ENCODE measurements around the gene ATP2B2.
"Not testable (repeated sequence)": the region's sequence is repeated elsewhere in the genome, so short reads cannot be mapped to it uniquely, and the experiment has no call there.

The ATP2B2 gene

DNA sequence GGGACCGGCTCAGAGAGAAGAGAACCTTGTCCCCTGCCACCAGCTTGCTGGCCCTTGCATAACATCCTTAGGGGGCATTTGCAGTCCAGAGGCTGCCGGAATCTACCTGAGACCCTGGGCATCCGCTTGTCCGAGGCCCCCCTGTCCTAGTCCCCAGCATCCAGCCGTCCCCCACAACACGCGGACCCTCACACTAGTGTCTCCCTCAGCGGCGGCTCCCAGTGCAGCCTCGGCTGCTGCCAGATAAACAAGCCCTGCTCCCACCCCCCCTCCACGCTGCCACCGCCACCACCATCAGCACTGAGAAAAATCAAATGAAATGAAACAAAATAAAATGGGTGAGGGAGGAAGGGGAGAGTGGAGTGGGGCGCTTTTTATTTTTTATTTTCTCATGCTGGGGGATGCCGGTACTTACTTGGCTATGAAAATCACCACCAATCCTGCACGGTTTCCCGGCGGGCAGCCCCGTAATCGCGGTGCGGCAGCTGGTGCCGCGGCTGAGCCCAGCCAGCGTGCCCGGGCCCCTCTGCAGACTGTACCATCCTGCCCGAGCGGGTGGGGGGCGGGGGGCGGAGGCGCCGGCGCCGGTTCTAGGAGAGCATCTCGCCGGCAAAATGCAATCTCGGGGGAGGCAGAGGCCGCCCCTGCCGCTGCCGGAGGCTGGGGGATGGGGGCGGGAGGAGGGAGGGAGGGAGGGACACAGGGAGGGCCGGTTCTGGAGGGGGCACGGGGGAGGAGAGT, at the start of gene ATP2B2:
Gene ATP2B2 (minus strand): TSS at position 537 of the 741 bp plus-strand sequence. CDS start 56,043 bp downstream, outside the sequence.
- peak; percentile 20 for DNase-seq

DNA sequence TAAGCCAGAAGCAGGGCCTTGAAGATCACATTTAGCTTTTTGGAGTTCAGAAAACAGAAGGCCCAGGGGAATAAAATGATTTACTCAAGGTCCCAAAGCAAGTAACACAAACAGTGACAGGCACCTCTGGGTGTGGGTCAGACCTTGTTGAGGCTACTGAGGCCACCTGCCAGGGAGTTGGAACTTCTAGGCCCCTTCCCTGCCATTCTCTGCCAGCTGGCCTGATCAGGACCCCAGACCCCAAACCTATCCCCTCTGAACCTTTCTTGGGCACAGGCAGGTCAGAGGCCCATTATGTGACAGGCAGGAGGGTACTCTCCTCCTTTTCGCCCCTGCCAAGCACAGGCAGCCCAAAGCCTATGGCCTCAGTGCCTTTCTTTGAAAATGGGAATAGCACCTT, 49.4 kb upstream of the ATP2B2 start:
- DNase-seq = no peak

DNA sequence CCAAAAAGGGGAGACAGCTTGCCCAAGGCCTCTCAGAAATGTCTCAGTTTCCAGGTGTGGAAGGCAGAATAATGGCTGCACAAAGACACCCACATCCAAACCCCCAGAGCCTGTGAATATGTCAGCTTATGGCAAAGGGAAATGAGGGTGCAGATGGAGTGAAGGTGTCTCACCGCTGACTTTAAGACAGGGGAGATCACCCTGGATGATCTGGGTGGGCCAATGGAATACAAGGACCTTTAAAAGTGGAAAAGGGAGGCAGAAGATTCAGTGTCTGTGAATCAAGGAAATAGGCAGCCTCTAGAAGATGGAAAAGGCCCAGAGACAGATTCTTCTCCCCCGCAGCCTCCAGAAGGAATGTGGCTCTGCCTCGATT, 48.8 kb upstream of the ATP2B2 start:
- DNase-seq = no peak

DNA sequence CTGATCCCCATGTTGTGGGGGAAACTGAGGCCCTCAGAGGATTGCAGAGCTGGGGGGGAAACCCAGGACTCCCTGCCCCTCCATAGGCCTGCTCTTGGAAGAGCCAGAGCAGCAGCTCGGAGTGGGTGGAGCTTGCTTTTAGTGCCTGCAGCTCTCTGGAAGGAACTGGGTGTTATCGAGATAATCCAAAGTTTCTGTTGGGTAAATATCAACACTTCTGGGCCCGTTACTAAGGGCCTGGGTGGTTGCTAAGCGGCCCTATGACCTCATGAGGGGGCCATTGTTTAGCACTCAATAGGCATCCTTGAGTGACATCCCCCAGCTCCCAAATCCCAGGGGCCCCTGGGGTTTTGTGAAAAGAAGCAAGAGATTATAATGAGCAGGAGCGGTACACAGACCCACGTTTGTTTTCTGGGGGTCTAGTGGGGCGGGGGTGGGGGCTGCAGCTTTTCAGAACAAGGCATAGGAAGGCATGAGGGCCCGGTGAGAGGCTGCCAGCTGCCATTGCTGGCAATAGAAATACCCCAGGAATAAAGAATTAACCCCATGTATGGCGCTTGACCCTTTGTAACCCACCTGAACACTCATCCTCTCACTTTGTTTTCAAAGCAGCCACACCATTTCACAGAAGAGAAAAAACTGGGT, 48.3 kb upstream of the ATP2B2 start:
- DNase-seq = no peak

DNA sequence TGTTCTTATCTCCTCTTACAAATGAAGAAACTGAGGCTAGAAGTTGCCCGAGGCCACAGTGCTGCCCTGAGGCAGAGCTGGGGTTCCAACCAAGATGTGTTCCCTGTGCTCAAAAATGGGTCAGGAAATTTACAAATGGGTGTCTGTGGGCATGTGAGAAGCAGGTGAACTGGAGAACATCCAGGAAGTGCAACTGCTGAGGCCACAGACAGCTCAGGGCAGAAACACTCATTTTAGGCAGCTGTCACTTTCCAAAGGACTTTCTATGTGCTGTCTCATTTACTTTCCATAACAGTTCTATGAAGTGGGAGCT, 47.2 kb upstream of the ATP2B2 start:
- peak; percentile 16 for DNase-seq

DNA sequence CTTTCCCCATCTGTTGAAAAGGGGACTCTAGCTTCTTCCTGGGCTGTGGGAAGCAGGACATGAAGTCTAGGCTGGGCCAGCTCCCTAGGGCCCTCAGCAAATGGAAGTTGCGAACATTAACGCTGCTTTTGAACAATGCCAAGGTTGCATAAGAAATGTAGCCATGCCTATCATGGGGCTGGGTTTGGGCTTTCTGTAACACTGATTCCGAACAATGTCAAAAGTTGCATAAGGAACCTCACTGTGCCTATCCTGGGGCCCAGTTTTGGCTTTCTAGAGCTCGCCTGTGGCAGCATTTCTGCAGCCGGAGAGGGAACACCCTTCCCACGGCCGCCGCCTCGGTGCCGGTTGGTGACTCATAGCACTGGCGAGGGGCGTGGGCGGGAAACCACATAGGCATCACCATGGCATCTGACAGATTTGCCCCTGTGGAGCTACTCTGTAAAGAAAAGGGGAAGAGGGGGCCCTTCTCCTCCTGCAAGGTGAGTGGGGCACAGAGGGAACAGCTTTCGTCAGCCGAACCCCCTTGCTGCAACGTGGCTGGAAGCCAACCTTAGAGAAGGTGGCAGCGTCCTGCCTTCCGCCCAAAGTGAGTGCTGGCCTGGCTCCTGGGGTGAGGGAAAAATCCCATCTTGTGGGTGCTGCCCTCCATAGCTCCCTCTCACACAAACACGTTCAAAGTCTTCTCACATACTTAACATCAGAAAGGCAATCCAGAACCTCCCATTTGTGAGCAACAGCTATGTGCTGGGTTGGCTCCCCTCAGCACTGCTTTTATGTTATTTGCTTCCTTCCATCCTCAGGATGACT, 46.6 kb upstream of the ATP2B2 start:
- DNase-seq = peak; percentile 80

DNA sequence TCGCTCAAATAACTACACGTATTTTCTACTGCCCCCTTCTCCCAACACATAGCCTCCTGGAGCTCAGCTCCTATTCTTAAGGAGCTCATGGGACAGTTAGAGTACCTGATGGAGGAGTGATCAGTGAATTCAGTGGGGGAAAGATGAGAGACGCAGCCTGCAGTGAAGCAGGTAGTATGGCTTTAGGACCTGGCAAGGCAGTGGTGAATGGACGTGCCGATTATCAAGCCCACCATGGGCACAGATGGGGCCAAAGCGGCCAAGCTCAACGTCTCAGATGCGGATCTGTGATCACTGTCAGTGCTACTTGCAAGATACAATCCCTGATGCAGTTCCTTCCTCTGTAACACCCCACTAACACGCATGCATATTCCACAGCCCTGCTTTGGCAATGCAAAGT, 45.8 kb upstream of the ATP2B2 start:
- no peak for DNase-seq

DNA sequence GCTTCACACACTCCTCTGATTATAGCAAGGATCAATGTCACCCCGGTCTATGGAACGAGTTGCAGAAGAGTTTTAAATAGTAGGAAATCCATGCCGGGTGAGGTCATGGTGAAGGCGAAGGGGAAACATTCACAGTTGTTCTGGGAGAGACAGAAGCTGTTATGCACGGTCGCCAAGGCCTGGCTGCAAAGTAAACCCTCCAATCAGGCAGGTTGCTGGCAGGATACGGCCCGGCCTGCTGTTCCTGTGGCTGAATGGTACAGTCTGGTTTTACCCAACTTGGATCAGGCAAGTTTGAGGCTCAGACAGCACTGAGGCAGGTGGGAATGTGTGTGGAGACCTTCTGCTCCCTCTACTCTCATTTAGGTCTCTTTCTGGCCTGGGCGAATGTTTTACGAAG, 45.3 kb upstream of the ATP2B2 start:
- DNase-seq = no peak

DNA sequence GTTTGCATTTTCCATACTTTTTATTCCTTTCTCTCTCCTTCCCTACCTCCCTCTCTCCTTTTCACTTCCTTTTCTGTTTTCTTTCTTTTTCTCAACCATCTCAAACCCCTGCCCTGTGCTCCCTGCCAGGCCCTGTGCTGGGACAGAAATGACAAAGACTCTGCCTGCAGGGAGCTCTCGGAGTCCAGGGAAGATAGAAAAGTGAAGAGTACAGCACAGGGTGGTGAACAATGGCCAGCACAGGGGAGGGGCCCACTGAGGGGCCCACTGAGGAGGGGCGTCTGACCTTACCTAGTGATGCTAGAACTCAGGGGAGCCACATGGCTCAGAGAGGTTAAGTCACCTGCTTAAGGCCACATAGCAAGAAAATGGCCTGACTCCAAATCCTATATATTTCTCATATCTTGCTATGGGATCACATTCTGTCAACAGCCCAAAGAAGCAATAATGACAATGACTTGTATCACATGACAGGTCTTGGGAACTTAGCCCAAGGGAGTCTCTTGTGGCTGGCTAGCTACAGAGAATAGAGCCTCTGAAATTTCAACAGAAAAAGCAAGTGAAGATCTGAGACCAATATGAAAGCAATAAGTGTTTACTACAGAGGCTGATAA, 44.3 kb upstream of the ATP2B2 start:
- no peak for DNase-seq

DNA sequence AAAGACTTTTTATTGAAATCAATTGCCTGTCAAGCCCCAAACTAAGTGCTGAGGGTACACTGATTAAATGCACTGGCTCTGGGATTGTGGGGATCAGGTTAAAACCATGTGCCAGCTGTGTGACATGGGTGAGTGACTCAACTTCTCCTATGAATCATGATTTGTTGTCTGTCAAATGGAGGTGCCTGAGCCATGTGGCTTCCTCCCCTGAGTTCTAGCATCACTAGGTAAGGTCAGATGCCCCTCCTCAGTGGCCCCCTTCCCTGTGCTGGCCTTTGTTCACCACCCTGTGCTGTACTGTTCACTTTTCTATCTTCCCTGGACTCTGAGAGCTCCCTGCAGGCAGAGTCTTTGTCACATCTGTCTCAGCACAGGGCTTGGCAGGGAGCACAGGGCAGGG, 43.6 kb upstream of the ATP2B2 start:
- DNase-seq = peak; percentile 39

DNA sequence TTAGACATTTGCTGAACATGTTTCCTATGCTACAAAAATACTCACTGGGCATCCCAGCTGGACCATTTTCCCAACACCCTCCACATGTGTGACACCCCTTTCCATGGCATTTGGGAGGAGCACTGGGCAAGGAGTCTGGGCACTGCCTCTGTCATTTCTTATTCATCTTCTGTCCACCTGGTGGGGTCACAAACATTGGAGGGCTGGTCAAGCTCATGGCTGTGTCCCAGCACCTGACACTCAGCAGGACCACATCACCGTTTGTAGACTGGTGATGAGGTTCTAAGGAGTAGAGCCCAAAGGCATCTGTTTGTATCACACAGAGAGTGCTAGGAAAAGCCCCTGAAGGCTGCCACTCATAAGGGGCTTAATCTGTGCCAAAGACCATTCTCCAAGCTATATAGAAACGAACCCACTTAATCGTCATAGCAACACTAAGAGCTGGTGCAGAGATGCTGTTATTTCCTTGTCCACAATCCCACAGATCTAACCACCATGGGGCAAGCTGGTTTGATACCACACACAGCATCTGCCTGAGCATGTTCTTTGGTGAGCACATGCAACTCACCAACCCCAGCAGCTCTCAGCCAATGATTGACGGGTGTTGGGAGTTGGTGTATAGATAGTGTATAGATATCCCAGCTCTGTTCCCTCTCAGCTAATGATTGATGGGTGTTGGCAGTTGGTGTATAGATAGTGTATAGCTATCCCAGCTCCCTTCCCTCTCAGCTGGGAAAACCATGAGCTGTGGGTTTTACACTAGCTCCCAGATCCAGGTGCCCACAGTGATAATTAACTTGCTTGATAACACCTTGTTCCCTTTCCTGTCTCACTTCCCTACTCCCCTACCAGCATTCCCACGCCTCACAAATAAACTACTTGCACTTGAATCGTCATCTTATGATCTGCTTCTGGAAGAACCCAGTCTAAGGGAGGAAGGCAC, 42.7 kb upstream of the ATP2B2 start:
- no peak for DNase-seq

DNA sequence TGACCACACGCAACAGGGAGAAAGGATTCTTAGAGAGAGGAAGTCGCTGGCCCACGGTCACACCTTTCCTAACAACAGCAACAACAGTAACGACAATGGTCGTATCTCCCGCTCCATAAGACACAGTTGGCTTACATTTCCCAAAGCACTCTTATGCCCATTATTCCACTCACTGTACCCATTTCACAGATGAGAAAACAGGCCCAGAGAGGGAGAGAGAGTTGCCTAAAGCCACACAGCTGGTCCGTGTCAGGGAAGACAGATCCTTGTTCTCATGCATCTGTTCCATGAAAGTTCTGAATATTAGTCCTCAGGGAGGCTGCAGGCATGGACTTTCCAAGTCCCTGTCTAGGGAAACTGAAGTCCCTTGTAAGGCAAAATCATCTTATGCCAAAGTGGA, 42.0 kb upstream of the ATP2B2 start:
- DNase-seq = no peak

DNA sequence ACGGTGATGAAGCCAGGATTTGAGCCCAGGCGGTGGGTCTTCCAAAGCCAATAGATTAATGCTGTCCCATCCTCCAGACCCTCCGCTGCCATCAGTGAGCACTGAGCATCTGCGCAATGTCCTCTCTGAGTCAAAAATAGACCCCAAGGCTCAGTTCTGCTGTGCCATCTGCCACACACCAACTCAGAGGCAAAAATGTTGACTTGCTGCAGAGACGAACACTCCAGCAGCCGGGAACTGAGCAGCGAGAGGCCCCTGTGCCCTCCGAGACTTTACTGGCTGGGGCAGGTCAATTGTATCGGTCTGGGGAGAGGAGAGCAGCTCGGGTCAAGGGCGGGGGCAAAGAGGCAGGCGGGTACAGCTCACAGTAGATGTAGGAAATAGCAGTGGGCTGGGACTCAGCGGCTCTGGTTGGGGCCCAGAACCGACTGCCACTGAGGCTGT, 41.5 kb upstream of the ATP2B2 start:
- no peak for DNase-seq

DNA sequence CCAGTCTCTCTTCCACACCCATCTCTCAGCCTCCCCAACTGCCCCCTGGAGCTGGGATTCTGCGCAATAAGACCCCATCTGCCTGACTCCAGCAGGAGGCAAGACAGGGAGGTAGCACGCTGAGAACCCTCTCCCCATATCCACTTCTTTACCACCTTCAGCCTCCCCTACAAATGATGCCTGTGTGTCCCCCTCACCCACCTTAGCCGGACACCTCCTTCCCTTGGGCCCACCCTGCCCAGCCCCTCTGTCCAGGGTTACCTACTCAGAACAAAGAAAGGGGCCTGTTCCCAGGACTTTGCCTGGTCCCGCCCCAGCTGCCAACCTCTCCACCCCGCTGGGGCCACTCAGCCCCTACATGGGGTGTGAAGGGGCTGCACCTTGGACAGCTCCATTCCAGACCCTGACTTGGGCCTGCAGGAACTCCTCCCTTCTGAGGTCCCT, 40.8 kb upstream of the ATP2B2 start:
- no peak for DNase-seq

DNA sequence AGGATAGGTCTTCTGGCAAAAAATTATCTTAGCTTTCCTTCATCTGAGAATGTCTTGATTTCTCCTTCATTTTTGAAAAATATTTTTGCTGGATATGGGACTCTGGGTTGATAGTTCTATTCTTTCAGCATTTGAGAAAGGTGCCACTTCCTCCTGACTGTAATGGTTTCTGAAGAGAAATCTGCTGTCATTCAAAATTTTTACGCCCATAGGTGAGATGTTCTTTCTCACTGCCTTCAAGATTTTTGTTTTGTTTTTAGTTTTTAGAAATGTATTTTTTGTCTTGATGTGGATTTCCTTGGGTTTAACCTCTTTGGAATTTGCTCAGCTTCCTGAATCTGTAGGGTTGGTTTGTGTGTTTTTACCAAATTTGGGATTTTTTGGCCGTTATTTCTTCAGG, 37.1 kb upstream of the ATP2B2 start:
- no peak for DNase-seq

DNA sequence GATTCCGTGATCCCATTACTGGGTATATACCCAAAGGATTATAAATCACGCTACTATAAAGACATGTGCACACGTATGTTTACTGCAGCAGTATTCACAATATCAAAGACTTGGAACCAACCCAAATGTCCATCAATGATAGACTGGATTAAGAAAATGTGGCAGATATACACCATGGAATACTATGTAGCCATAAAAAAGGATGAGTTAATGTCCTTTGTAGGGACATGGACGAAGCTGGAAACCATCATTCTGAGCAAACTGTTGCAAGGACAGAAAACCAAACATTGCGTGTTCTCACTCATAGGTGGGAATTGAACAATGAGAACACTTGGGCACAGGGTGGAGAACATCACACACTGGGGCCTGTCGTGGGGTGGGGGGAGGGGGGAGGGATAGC, 35.0 kb upstream of the ATP2B2 start:
- DNase-seq = not testable (repeated sequence)

DNA sequence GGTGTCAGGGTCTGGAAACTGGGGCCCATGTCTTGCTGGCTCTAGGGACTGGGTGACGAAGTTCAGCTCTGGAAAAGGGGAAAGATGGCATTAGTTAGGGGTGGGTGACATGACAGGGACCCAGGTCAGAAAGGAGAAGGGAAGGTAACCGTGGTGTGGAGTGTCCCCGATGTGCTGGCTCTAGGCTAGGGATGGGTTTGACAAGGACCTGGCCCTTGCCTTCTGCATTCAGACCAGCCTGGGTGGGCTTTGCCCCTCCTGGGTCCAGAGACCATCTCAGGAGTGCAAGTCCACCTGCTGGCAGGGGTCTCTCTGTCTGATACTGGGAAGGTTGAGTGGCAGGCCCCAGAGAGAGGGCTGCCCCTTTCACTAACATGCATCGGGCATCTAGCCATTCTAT, 28.7 kb upstream of the ATP2B2 start:
- no peak for DNase-seq

DNA sequence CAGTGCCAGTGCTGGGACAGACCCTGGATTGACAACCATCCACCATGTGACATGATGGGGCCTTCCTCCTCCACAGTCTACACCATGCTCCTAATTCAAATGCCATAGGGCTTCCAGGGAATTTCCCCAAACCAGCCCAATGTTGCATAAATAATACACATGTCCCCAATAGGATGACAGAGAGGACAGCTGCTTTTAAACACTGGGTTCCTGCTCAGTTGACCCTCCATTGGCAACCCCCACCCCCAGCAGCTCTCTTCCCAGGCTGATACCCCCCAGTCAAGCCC, 28.3 kb upstream of the ATP2B2 start:
- no peak for DNase-seq

DNA sequence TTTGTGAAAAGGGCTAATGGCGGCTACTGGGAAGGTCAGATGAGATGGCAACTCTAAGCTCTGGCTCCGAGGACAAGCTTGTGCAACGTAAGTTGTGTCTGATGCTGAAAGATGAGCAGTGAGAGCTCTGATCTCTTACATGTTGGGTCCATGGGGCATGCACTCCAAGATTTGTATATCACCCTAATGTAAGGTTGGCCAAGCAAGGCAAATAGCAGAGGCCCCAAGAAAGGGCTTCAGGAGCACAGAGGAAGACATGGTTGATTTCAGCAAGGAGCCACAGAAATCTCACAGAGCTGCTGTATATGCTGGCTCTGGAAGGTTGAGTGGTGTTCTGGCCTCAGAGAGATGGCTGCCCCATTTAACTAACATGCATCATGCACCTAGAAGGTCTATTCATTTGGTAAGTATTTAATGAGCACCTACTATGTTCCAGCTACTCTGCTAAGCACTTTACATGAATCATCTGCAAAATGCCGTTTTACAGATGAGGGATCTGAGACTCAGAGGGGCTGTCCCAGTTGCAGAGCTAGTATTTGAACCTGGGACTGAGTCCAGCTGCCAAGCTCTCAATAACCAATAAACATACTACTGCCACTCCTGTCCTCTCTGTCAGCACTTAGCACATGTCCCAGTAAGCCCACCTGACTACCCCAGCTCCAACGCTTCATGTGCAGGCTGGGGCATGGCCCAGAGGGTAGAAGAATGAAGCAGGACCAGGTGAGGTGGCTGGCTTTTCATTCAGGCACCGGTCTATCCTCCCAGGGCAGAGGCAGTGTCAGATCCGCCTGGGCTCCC, 27.8 kb upstream of the ATP2B2 start:
- DNase-seq = no peak

DNA sequence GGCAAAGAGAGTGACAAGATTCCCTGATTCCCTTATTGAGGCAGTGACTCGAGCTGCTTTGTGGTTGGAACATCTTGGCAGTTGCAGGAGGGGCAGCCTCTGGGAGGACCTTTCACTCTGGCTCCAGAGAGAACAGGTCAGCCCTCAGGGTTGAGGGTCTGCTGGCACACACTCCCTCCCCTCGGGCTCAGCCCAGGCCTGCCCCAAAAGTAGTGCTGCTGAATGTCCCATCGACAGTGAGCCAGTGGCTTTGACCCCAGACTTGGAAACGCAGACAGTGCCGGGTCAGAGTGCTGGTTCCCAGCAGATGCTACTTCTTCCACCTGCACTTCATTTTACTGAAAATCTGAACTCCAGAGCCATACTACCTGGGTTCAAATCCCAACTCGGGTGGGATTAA, 25.6 kb upstream of the ATP2B2 start:
- no peak for DNase-seq

DNA sequence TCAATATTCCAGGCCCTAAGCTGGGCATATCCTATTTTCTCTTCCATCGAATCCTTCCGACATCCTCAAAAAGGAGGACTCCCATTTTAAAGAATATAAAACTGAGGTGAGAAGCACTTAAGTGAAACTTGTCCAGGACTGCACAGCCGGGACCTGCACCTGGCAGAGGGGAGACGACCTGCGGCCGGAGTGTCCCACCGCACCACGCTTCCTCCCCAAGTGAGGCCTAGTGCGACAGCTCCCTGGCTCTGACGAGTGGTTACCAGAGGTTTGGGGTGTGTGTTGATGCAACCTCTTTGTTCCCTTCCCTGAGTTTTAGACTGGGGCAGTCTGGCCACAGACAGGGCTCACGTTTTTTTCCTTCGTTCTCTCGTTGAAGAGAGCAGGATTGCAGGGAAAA, 24.9 kb upstream of the ATP2B2 start:
- no peak for DNase-seq

DNA sequence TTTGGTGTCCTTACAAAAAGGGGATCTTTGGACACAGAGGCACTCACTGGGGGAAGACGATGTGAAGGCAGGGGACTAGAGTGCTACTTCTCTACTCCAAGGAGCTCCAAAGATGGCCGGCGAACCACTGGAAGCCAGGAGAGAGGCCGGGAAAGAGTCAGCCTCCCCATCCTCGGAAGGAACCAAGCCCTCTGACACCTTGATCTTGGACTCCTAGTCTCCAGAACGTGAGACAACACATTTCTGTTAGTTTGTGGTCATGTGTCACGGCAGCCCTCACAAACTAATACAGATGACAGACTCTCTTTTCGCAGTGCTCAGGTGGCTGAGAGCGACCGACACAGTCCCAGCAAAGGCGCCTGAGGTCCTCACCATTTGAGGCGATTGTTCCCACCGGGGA, 24.4 kb upstream of the ATP2B2 start:
- DNase-seq = no peak

Measured in CD4-positive, alpha-beta T cell treated with Interleukin-6 for 4 hours (primary cell).